Thyroid gland (tissue), 4 donors: Measurements from ENCODE around the gene KCNQ1. TPM values are rescaled to one million over a fixed set of nuclear protein-coding genes. Genes with fewer than 3 reads are reported as not detected.

Experiments
- DNase-seq, 2 donors: peaks; one replicate each; pipeline ENCODE4 v3.0.0-alpha.2; 2019
- H3K27ac ChIP-seq, 3 donors: fragments of 200-600 bp; sonication (generic); 1 replicate in 2 of 3; 2 replicates in 1 of 3; pipeline ENCODE4 v1.5.1; 2016 to 2019; ENCODE audit warnings: mild to moderate bottlenecking in 1 of 3, moderate library complexity in 1 of 3
- H3K27me3 ChIP-seq: fragments of 200-600 bp; sonication (generic); one replicate; pipeline ENCODE4 v1.5.1; 2019
- H3K36me3 ChIP-seq, 2 donors: fragments of 200-600 bp; sonication (generic); one replicate each; pipeline ENCODE4 v1.5.1; 2016 to 2019
- H3K4me1 ChIP-seq, 2 donors: fragments of 200-600 bp; sonication (generic); one replicate each; pipeline ENCODE4 v1.5.1; 2017 to 2019
- H3K4me3 ChIP-seq, 3 donors: fragments of 200-600 bp; sonication (generic); replicated peaks in 1 of 3; 1 replicate in 2 of 3; 2 replicates in 1 of 3; pipeline ENCODE4 v1.5.1; 2016; ENCODE audit warnings: mild to moderate bottlenecking in 1 of 3
- H3K9me3 ChIP-seq: fragments of 200-600 bp; sonication (generic); one replicate; pipeline ENCODE4 v1.5.1; 2017
- CTCF ChIP-seq, 6 experiments: fragments of 200-600 bp in 3 of 6; fragments of 450-650 bp in 3 of 6; sonication (generic) in 3 of 6; IDR thresholded peaks; one replicate each; pipeline ENCODE4 v1.5.1; 2016 to 2019; ENCODE audit warnings: antibody characterized with exemption in 6 of 6, mild to moderate bottlenecking in 2 of 6, inconsistent platforms in 1 of 6, moderate library complexity in 1 of 6
- POLR2A ChIP-seq, 2 donors: fragments of 450-650 bp; IDR thresholded peaks; one replicate each; pipeline ENCODE4 v1.6.1; 2017; ENCODE audit warnings: antibody characterized with exemption in 2 of 2, mild to moderate bottlenecking in 2 of 2, moderate library complexity in 1 of 2
- WGBS, 2 donors: methylation state at CpG; one replicate each; pipeline ENCODE4 v1.1.5; 2017; 5-methylcytosine and 5-hydroxymethylcytosine counted together
- intact Hi-C: fragments of 100-400 bp; cut with DNase I; formaldehyde crosslinking; loops from one replicate; pipeline ENCODE4 v1.15.1; 2023
- total RNA-seq, 4 donors: library from RNA; depleted of rRNA; stranded (reverse); fragments of >200 nt; gene quantifications; one replicate each; pipeline ENCODE4 v1.2.3, GENCODE V29; 2016

Gene KCNQ1
- total RNA-seq, 4 donors from 2014 or later: 51.3 to 103 (median 97.8) TPM

- WGBS, 2 donors: 100% methylated on average over 1 of the region's 1 CpG; no CpG with 5 or more reads in 1 of the 2 donors
- H3K27me3 ChIP-seq: no peaks in the 10 kb centered on the region
- no peak for DNase-seq
- H3K36me3 ChIP-seq: no peaks in the 10 kb centered on the region
- no peaks in the 10 kb centered on the region for H3K9me3 ChIP-seq
- H3K4me1 ChIP-seq: peaks cover 17 to 23% of the 10 kb centered on the region in 2 donors
- TF ChIP-seq CTCF (IDR thresholded peaks at IDR 0.05) (no peak), POLR2A (IDR thresholded peaks at IDR 0.05) (no peak)
- intact Hi-C loops: loop anchor here (10.0 kb wide), 1 partner anchor 178 kb away; the partner anchor contains the start of gene CDKN1C
- no peak overlapping the region for H3K27ac ChIP-seq
- no peak overlapping the region for H3K4me3 ChIP-seq
These were observed 261.5 kb downstream of the KCNQ1 start for GRCh38 chr11:2706321-2706720.

GRCh38 chr11:2707736-2708135 lies 262.9 kb downstream of the KCNQ1 start:
- H3K36me3 ChIP-seq: no peaks in the 10 kb centered on the region
- H3K27ac ChIP-seq: no peak overlapping the region
- WGBS, 2 donors: 84 to 92% methylated on average over 5 to 6 of the region's 7 CpGs
- H3K4me3 ChIP-seq: no peak overlapping the region
- H3K27me3 ChIP-seq: no peaks in the 10 kb centered on the region
- H3K9me3 ChIP-seq: no peaks in the 10 kb centered on the region
- TF ChIP-seq POLR2A (IDR thresholded peaks at IDR 0.05) (no peak), CTCF (IDR thresholded peaks at IDR 0.05) (no peak)
- no peak for DNase-seq
- H3K4me1 ChIP-seq: peaks cover 15 to 23% of the 10 kb centered on the region in 2 donors
- intact Hi-C loops: loop anchor here (10.0 kb wide), 1 partner anchor 177 kb away; the partner anchor contains the start of gene CDKN1C

GRCh38 chr11:2708151-2708581 lies 263.4 kb downstream of the KCNQ1 start:
- peak; percentile 77 to 82 for DNase-seq
- peaks cover 11 to 19% of the 10 kb centered on the region in 2 donors for H3K4me1 ChIP-seq
- 35 to 56% methylated on average over 11 of the region's 11 CpGs for WGBS, 2 donors
- no peaks in the 10 kb centered on the region for H3K9me3 ChIP-seq
- intact Hi-C loops: loop anchor here (10.0 kb wide), 1 partner anchor 177 kb away; the partner anchor contains the start of gene CDKN1C
- peak overlapping the region in 2 of 3 donors; percentile 25 to 59 for H3K27ac ChIP-seq
- no peak overlapping the region for H3K4me3 ChIP-seq
- no peaks in the 10 kb centered on the region for H3K27me3 ChIP-seq
- no peak for TF ChIP-seq CTCF (IDR thresholded peaks at IDR 0.05)
- no peak for TF ChIP-seq POLR2A (IDR thresholded peaks at IDR 0.05)
- H3K36me3 ChIP-seq: no peaks in the 10 kb centered on the region

- H3K9me3 ChIP-seq: no peaks in the 10 kb centered on the region
- no peak for DNase-seq
- H3K4me1 ChIP-seq: peaks cover 5 to 13% of the 10 kb centered on the region in 2 donors
- 77 to 87% methylated on average over 12 to 14 of the region's 14 CpGs for WGBS, 2 donors
- H3K27me3 ChIP-seq: no peaks in the 10 kb centered on the region
- TF ChIP-seq CTCF (IDR thresholded peaks at IDR 0.05) (no peak), POLR2A (IDR thresholded peaks at IDR 0.05) (no peak)
- intact Hi-C loops: loop anchor here (10.0 kb wide), 1 partner anchor 176 kb away; the partner anchor contains the start of gene CDKN1C
- H3K4me3 ChIP-seq: no peak overlapping the region
- peak overlapping the region in 1 of 3 donors; percentile 59 for H3K27ac ChIP-seq
- H3K36me3 ChIP-seq: no peaks in the 10 kb centered on the region
These were observed 264.0 kb downstream of the KCNQ1 start for GRCh38 chr11:2708757-2709281.

GRCh38 chr11:2709429-2709828 lies 264.6 kb downstream of the KCNQ1 start:
- DNase-seq: peak; percentile 19 to 28

More at GRCh38 chr11:2709429-2709828, 264.6 kb downstream of the KCNQ1 start:
- TF ChIP-seq CTCF (IDR thresholded peaks at IDR 0.05) (no peak), POLR2A (IDR thresholded peaks at IDR 0.05) (no peak)
- Histone ChIP-seq H3K9me3 (no peaks in the 10 kb centered on the region), H3K4me1 (peaks cover 5 to 11% of the 10 kb centered on the region in 2 donors), H3K27me3 (no peaks in the 10 kb centered on the region), H3K36me3 (no peaks in the 10 kb centered on the region), H3K4me3 (no peak overlapping the region), H3K27ac (peak overlapping the region in 1 of 3 donors; percentile 3)
- intact Hi-C loops: loop anchor here (10.0 kb wide), 1 partner anchor 175 kb away; the partner anchor contains the start of gene CDKN1C
- 59 to 62% methylated on average over 8 of the region's 8 CpGs for WGBS, 2 donors
